H1 (cell line): ENCODE results near the gene PIGL. TPM values are rescaled to one million over a fixed set of nuclear protein-coding genes. Genes with fewer than 3 reads are reported as not detected.

Experiments used
- JUND ChIP-seq: IDR thresholded peaks from 2 replicates; pipeline ENCODE4 v1.6.1; 2011; ENCODE audit warnings: mild to moderate bottlenecking, improper control_type of control experiment, low read length
- KDM1A ChIP-seq: fragments of 200-600, 300-600 bp; sonication (generic); IDR thresholded peaks from 2 replicates; pipeline ENCODE4 v1.7.1; 2016; ENCODE audit warnings: mild to moderate bottlenecking, low read length, borderline replicate concordance
- polyA plus RNA-seq, 7 experiments: library from polyadenylated mRNA; depleted of rRNA in 3 of 7; stranded (reverse) in 5 of 7; unstranded in 2 of 7; fragments of >200 nt in 5 of 7; fragments of 200-250 nt in 2 of 7; gene quantifications; 1 replicate in 5 of 7; 2 replicates in 1 of 7; 4 replicates in 1 of 7; pipeline versions ENCODE4 v1.2.1 to v1.2.3, GENCODE V29; 2011 to 2013; ENCODE audit warnings: missing spikeins in 2 of 7, mixed read lengths in 2 of 7
- total RNA-seq: library from RNA; stranded (reverse); fragmentation: NEBNext Ultra II Directional; extraction: Animal tissue kit (Norgen Biotek cat#: 25700); gene quantifications from 2 replicates; pipeline ENCODE4 v1.2.1, GENCODE V29; 2021

PIGL gene
- total and polyA plus RNA-seq, 2 of the 8 experiments (the other 6 are each of a cell fraction or from before 2014, with no cell fraction given) = 28.4 to 30.8 TPM

DNA sequence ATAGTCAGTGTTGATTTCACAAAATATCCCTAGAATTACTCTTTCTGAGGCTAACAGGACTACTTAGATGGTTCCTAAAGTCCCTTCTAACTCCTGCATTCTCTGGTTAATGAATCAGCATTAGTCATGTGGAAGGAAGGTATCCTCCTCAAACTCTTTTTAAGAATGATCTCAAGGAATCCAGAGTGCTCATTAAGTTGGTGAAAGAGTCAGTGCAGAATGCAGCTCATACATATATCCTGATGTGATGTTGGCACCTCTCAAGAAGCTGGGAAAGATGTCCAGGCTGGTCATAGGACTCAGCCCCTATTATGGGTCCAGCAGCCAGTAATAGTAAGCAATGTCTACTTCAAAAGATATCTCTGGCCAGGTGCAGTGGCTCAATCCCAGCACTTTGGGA, 65.5 kb downstream of the PIGL start (continued):
- TF ChIP-seq JUND (no peak), KDM1A (no peak)
